HG03442 (cell line): ENCODE results near the gene ULBP2.
"Not testable (repeated sequence)": the region's sequence is repeated elsewhere in the genome, so short reads cannot be mapped to it uniquely, and the experiment has no call there.

Experiments used
- ATAC-seq: cut with Tn5 transposase; IDR thresholded peaks from one replicate; pipeline ENCODE4 v1.9.1; 2021; ENCODE audit warnings: mild to moderate bottlenecking, moderate library complexity; ENCODE audit not compliant: unreplicated experiment

Gene ULBP2

DNA sequence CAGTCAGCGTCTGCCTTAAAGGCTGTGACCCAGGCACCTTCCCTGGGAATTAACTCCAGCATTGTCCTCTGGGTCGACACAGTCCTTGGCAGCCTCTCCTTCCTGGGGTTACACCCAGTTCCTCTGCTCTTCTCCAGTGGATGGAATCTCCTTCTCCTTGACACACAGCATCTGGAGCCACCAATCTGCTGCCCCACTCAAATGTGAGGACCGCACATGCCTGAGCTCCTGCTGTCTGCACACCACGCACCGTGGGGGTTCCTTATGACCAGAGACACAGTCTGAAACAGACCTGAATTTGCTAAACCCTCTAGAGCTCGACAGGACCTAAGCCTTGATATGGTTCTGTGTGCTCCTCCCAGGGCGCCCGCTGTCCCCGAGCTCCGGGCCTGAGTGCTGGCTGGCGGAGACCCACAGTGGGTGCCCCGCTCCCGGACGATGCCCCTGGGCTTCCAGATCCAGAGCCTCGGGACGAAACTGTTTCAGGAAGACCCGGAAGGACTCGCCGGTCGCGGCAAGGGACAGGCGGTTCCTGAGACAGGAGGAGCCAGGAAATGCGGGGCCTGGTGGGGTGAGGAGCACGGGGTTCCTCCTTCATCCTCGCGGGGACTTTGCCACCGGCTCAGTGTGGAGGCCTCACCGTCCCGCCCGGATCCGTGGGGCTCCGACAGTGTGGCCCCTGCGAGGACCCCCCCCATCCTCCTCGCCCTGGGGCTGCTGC lies 16.4 kb upstream of the ULBP2 start:
- ATAC-seq: no peak

DNA sequence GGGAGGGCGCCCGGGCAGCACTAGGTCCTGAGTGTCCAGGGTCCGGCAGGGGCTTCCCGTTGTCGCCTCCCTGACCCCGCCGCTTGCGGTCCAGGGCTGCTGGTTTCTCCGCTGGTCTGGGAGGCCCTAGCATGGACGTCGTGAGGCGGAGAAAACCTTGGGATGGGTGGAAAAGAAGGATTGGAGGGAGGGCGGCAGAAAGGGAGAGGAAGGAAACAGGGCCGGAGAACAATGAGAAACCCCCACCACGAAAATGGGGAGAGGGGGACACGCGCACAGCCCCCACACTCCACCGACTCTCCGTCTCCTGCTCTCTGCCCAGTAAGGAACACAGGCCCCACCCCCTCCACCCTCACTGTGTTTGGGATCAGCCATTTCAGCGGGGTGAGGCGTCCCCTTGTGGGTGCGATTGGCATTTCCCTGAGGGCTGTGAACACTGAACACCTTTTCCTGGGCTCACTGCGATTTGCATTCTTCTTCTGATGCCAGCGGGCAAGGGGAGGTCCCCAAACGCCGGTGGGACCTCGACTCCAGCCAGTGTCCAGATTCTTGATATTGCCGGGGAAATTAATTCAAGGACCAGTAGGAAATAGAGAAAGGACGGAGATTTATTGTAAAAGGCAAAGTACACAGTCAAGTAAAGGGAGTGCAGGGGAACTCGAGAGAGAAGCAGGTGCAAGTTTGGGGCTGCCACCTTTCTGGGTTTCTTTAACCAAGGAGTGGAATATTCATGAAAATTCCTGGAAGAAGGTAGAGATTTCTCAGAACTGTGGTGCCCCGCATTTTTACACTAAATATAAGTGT lies 15.6 kb upstream of the ULBP2 start:
- no peak for ATAC-seq

- ATAC-seq: not testable (repeated sequence)
These were observed 14.8 kb upstream of the ULBP2 start for GRCh38 chr6:149927025-149927424.

GRCh38 chr6:149929422-149929821 lies 12.4 kb upstream of the ULBP2 start:
- no peak for ATAC-seq

DNA sequence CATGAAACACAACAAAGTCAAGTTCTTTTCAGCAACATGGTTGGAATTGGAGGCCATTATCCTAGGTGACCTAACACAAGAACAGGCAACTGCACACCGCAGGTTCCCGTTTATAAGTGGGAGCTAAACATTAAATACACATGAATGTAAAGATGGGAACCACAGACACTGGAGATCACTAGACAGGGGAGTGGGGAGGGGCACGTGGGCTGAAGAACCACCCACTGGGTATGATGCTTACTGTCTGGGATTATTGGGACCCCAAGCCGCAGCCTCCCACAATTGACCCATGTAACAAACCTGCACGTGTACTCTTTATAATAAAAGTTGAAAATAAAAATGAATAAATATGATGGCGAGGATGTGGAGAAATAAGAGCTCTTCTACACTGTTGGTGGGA lies 10.3 kb upstream of the ULBP2 start:
- no peak for ATAC-seq

DNA sequence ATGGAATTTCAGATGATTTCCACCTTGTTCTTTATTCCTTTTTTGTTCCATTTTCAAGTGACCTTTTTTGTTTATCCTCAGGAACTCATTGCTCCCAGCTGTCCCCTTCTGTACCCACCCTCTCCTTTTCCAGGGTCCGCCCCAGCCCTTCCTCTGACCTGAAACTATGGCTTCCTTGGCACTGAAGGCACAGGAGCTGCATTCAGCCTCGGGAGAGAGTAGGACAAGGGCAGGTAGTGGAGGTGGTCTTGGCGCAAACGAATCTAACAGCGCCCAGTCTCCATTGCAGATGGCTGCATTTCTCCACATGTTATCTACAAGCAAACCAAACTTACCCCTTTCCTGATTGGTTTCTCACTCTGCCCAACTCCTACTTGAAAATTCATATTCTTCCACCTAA lies 8.8 kb upstream of the ULBP2 start:
- ATAC-seq: no peak

GRCh38 chr6:149933461-149933860 lies 8.4 kb upstream of the ULBP2 start:
- ATAC-seq: no peak

DNA sequence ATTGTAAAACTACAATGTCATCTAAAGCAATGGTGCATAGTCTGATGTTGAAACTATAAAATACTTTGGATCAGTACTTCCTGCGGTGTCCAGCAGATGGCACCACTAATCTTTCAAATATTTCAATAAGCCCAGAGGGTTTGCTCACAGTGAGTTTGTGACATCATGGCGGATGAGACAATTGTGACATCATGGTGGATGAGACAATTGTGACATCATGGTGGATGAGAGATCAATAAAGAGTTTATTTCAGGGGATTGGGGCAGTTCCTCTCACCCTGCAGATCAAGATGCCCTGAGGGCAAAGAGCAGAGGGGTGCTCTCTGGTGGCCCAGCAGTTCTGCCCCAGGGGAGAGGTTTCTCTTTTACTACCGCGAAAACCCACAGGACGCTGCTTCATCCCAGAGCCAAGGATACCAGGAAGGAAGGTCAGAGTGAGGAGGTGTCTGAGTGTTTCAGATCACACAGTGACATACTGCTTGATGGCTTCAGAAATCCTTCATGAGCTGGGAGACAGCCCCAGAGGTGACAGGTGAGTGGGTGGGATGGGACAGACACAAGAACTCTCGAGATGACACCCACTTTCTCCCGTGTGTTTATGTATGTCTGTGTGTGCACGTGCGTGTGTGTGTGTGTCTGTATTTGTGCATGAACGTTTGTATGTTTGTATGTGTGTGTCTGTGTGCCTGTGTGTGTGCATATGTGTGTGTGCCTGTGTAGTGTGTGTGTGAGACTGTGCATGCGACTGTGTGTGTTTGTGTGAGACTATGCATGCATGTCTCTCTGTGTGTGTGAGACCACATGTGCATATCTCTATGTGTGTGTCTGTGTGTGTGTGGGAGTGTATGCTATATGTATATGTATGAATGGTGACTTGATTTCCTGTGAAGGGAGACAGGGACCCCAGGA lies 7.3 kb upstream of the ULBP2 start:
- no peak for ATAC-seq

GRCh38 chr6:149935246-149935645 lies 6.6 kb upstream of the ULBP2 start:
- ATAC-seq: no peak

DNA sequence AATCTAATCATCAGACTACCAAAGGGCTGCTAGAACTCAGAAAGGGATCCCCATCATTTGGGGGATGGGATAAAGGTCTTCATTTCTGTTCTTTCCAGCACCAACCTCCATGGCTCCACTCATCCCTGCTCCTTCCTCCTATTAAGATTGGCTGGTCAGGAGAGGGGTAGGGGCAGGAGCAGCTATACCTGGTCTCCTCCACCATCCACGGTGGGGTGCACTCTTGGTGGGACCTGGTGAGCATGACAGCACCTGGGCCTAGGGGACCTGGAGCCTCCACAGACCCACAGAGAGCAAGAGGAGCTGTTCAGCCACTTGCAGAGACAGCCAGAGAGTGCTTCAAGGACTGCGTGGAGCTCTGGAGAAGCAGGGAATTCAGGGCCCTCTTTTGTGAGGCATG lies 6.1 kb upstream of the ULBP2 start:
- no peak for ATAC-seq

- no peak for ATAC-seq
These were observed 5.1 kb upstream of the ULBP2 start for GRCh38 chr6:149936743-149937142.

GRCh38 chr6:149938013-149938570 lies 3.7 kb upstream of the ULBP2 start:
- ATAC-seq: not testable (repeated sequence)

- peak; percentile 77 for ATAC-seq
These were observed 3.1 kb upstream of the ULBP2 start for GRCh38 chr6:149938571-149939355.

DNA sequence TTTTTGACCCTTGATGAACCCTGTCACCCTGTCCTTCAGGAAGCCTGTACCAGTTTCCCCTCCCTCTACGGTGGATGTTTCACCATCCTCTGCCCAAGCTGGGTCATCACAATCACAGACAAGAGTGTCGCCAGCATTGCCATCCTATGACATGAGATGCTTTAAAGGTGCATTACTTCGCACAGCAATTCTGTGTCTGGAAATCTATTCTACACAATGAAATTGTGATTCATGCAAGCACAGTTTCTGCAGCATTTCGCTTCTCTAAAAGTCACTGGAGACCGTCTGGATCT lies 2.5 kb upstream of the ULBP2 start:
- no peak for ATAC-seq

GRCh38 chr6:149939909-149940671 lies 1.7 kb upstream of the ULBP2 start:
- no peak for ATAC-seq

- ATAC-seq: no peak
These were observed 1.2 kb upstream of the ULBP2 start for GRCh38 chr6:149940672-149940982.

DNA sequence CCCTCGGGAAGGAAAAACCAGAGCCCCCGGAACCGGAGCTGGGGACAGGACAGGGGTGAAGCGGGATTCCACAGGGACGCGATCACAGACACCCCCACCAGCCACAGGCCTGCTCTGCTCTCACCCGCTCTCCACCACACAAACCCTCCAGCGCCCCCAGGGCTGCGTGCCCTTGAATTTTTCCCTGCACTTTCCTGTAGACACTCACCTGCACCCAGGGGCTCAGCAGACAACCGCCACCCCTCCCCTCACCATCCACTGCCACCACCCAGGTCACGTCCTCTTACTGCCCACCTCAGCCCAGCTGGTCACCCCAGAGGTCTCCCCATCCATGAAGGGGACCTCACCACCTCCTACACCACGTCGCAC lies 631 bp downstream of the ULBP2 start:
- ATAC-seq: no peak

GRCh38 chr6:149943321-149943720 lies 1.5 kb downstream of the ULBP2 start:
- ATAC-seq: not testable (repeated sequence)

- ATAC-seq: not testable (repeated sequence)
These were observed 3.5 kb downstream of the ULBP2 start for GRCh38 chr6:149945276-149945675.

- not testable (repeated sequence) for ATAC-seq
These were observed 4.8 kb downstream of the ULBP2 start for GRCh38 chr6:149946631-149947030.
